Measurements from ENCODE around the gene CD79B. TPM values are rescaled to one million over a fixed set of nuclear protein-coding genes. Genes with fewer than 3 reads are reported as not detected.
A peak's percentile ranks its signal among the peaks of the same experiment; 100 is the strongest.

The CD79B gene
- total RNA-seq, 2 experiments from 2014 or later = 24.2 to 24.3 TPM

GRCh38 chr17:63963123-63963522, 31.0 kb upstream of the CD79B start:
- CTCF ChIA-PET = interaction anchor here (0.6 to 8.2 kb wide), 2 partner anchors 16 to 55 kb away, joined by 4 to 39 read pairs; no protein-coding TSS in a partner anchor
- H3K9me3 Mint-ChIP-seq = no peaks in the 10 kb centered on the region
- DNase-seq = no peak
- no peaks in the 10 kb centered on the region for H3K27me3 Mint-ChIP-seq (ENCODE audit: low read depth)
- H3K36me3 Mint-ChIP-seq (ENCODE audit: low read depth) = no peaks in the 10 kb centered on the region
- H3K27ac Mint-ChIP-seq = no peak overlapping the region
- intact Hi-C loops (cut with micrococcal nuclease) = no loop called here
- H3K4me3 Mint-ChIP-seq = no peak overlapping the region
- H3K4me1 Mint-ChIP-seq (ENCODE audit: low read depth) = peaks cover 13% of the 10 kb centered on the region

GRCh38 chr17:63962298-63962744, 30.2 kb upstream of the CD79B start:
- no peaks in the 10 kb centered on the region for H3K27me3 Mint-ChIP-seq (ENCODE audit: low read depth)
- H3K27ac Mint-ChIP-seq = no peak overlapping the region
- peaks cover 11% of the 10 kb centered on the region for H3K4me1 Mint-ChIP-seq (ENCODE audit: low read depth)
- CTCF ChIA-PET = interaction anchor here (8.2 kb wide), 1 partner anchor 16 kb away, joined by 39 read pairs; no protein-coding TSS in a partner anchor
- no peak for DNase-seq
- H3K9me3 Mint-ChIP-seq = no peaks in the 10 kb centered on the region
- H3K4me3 Mint-ChIP-seq = no peak overlapping the region
- no peaks in the 10 kb centered on the region for H3K36me3 Mint-ChIP-seq (ENCODE audit: low read depth)
- intact Hi-C loops (cut with micrococcal nuclease) = no loop called here

- Mint-ChIP-seq H3K27me3 (ENCODE audit: low read depth) (no peaks in the 10 kb centered on the region), H3K27ac (no peak overlapping the region), H3K4me3 (peak overlapping the region; percentile 57), H3K4me1 (ENCODE audit: low read depth) (peaks cover 4% of the 10 kb centered on the region), H3K9me3 (no peaks in the 10 kb centered on the region), H3K36me3 (ENCODE audit: low read depth) (no peaks in the 10 kb centered on the region)
- peak; percentile 59 for DNase-seq
- CTCF ChIA-PET = interaction anchor here (8.2 kb wide), 1 partner anchor 15 kb away, joined by 39 read pairs; no protein-coding TSS in a partner anchor
- intact Hi-C loops (cut with micrococcal nuclease) = no loop called here
Observed at GRCh38 chr17:63961355-63962212, 29.5 kb upstream of the CD79B start.

- no peak for DNase-seq
- Mint-ChIP-seq H3K27me3 (ENCODE audit: low read depth) (no peaks in the 10 kb centered on the region), H3K4me1 (ENCODE audit: low read depth) (peaks cover 2% of the 10 kb centered on the region), H3K4me3 (no peak overlapping the region), H3K36me3 (ENCODE audit: low read depth) (no peaks in the 10 kb centered on the region), H3K27ac (no peak overlapping the region), H3K9me3 (no peaks in the 10 kb centered on the region)
- CTCF ChIA-PET = interaction anchor here (8.2 kb wide), 1 partner anchor 14 kb away, joined by 39 read pairs; no protein-coding TSS in a partner anchor
- intact Hi-C loops (cut with micrococcal nuclease) = no loop called here
Observed at GRCh38 chr17:63960430-63960829, 28.3 kb upstream of the CD79B start.

GRCh38 chr17:63960006-63960405, 27.9 kb upstream of the CD79B start:
- no peaks in the 10 kb centered on the region for H3K27me3 Mint-ChIP-seq (ENCODE audit: low read depth)
- peaks cover 2% of the 10 kb centered on the region for H3K4me1 Mint-ChIP-seq (ENCODE audit: low read depth)
- intact Hi-C loops (cut with micrococcal nuclease) = no loop called here
- no peak for DNase-seq
- H3K36me3 Mint-ChIP-seq (ENCODE audit: low read depth) = no peaks in the 10 kb centered on the region
- H3K27ac Mint-ChIP-seq = no peak overlapping the region
- no peaks in the 10 kb centered on the region for H3K9me3 Mint-ChIP-seq
- CTCF ChIA-PET = interaction anchor here (8.2 kb wide), 1 partner anchor 13 kb away, joined by 39 read pairs; no protein-coding TSS in a partner anchor
- H3K4me3 Mint-ChIP-seq = no peak overlapping the region

GRCh38 chr17:63956296-63956920, 24.3 kb upstream of the CD79B start:
- Mint-ChIP-seq H3K4me3 (no peak overlapping the region), H3K9me3 (no peaks in the 10 kb centered on the region), H3K36me3 (ENCODE audit: low read depth) (no peaks in the 10 kb centered on the region), H3K27me3 (ENCODE audit: low read depth) (no peaks in the 10 kb centered on the region), H3K4me1 (ENCODE audit: low read depth) (peaks cover 21% of the 10 kb centered on the region), H3K27ac (no peak overlapping the region)
- CTCF ChIA-PET = interaction anchor here (0.5 to 8.2 kb wide), 5 partner anchors 10 to 62 kb away, joined by 4 to 39 read pairs (median 5); partner anchors contain the start of gene CSHL1
- intact Hi-C loops (cut with micrococcal nuclease) = no loop called here
- DNase-seq = no peak

- no peaks in the 10 kb centered on the region for H3K9me3 Mint-ChIP-seq
- H3K36me3 Mint-ChIP-seq (ENCODE audit: low read depth) = no peaks in the 10 kb centered on the region
- no peak overlapping the region for H3K27ac Mint-ChIP-seq
- intact Hi-C loops (cut with micrococcal nuclease) = no loop called here
- DNase-seq = no peak
- H3K4me1 Mint-ChIP-seq (ENCODE audit: low read depth) = peaks cover 21% of the 10 kb centered on the region
- no peaks in the 10 kb centered on the region for H3K27me3 Mint-ChIP-seq (ENCODE audit: low read depth)
- H3K4me3 Mint-ChIP-seq = no peak overlapping the region
- CTCF ChIA-PET = interaction anchor here (1.1 to 8.2 kb wide), 3 partner anchors 9 to 44 kb away, joined by 4 to 39 read pairs (median 5); partner anchors contain the start of gene CSHL1
Observed at GRCh38 chr17:63955791-63956190, 23.7 kb upstream of the CD79B start.

- H3K27ac Mint-ChIP-seq = no peak overlapping the region
- CTCF ChIA-PET = interaction anchor here (0.6 to 8.2 kb wide), 5 partner anchors 9 to 44 kb away, joined by 3 to 42 read pairs (median 5); partner anchors contain the start of genes CSHL1 and GH1
- no peaks in the 10 kb centered on the region for H3K36me3 Mint-ChIP-seq (ENCODE audit: low read depth)
- DNase-seq = no peak
- H3K4me1 Mint-ChIP-seq (ENCODE audit: low read depth) = peaks cover 21% of the 10 kb centered on the region
- intact Hi-C loops (cut with micrococcal nuclease) = no loop called here
- H3K9me3 Mint-ChIP-seq = no peaks in the 10 kb centered on the region
- no peaks in the 10 kb centered on the region for H3K27me3 Mint-ChIP-seq (ENCODE audit: low read depth)
- no peak overlapping the region for H3K4me3 Mint-ChIP-seq
Observed at GRCh38 chr17:63955232-63955631, 23.1 kb upstream of the CD79B start.

- no peaks in the 10 kb centered on the region for H3K36me3 Mint-ChIP-seq (ENCODE audit: low read depth)
- H3K27me3 Mint-ChIP-seq (ENCODE audit: low read depth) = no peaks in the 10 kb centered on the region
Observed at GRCh38 chr17:63954402-63955063, 22.4 kb upstream of the CD79B start.

GRCh38 chr17:63950940-63951907, 19.1 kb upstream of the CD79B start:
- no peaks in the 10 kb centered on the region for H3K9me3 Mint-ChIP-seq
- CTCF ChIA-PET = interaction anchor here (1.0 to 7.2 kb wide), 9 partner anchors 19 to 74 kb away, joined by 3 to 42 read pairs (median 3); partner anchors contain the start of genes CD79B, CSHL1 and GH1
- intact Hi-C loops (cut with micrococcal nuclease) = no loop called here
- no peaks in the 10 kb centered on the region for H3K36me3 Mint-ChIP-seq (ENCODE audit: low read depth)
- DNase-seq = peak; percentile 58
- H3K4me1 Mint-ChIP-seq (ENCODE audit: low read depth) = peaks cover 26% of the 10 kb centered on the region
- no peak overlapping the region for H3K4me3 Mint-ChIP-seq
- no peak overlapping the region for H3K27ac Mint-ChIP-seq
- H3K27me3 Mint-ChIP-seq (ENCODE audit: low read depth) = no peaks in the 10 kb centered on the region

More at GRCh38 chr17:63954402-63955063, 22.4 kb upstream of the CD79B start:
- intact Hi-C loops (cut with micrococcal nuclease) = no loop called here
- CTCF ChIA-PET = interaction anchor here (0.6 to 7.2 kb wide), 5 partner anchors 8 to 43 kb away, joined by 3 to 42 read pairs (median 5); partner anchors contain the start of genes CSHL1 and GH1
- peak; percentile 68 for DNase-seq
- Mint-ChIP-seq H3K9me3 (no peaks in the 10 kb centered on the region), H3K4me3 (no peak overlapping the region), H3K27ac (peak overlapping the region; percentile 61), H3K4me1 (ENCODE audit: low read depth) (peaks cover 21% of the 10 kb centered on the region)

Data from activated naive CD4-positive, alpha-beta T cell treated with anti-CD3 and anti-CD28 coated beads for 36 hours (primary cell).